Occipital lobe (tissue), 2 donors: Measurements from ENCODE around the gene MCL1. TPM values are rescaled to one million over a fixed set of nuclear protein-coding genes. Genes with fewer than 3 reads are reported as not detected.
A peak's percentile ranks its signal among the peaks of the same experiment; 100 is the strongest.
"Not testable (repeated sequence)": the region's sequence is repeated elsewhere in the genome, so short reads cannot be mapped to it uniquely, and the experiment has no call there.

Experiments used
- DNase-seq: peaks from one replicate; lab custom pipeline; 2025; lab: John Stamatoyannopoulos, UW
- total RNA-seq: library from RNA; depleted of rRNA; stranded (reverse); fragments of >200 nt; gene quantifications from one replicate; pipeline ENCODE4 v1.2.3, GENCODE V29; 2014

The MCL1 gene
- total RNA-seq, 1 donor from 2014 or later, result 146 TPM

DNA sequence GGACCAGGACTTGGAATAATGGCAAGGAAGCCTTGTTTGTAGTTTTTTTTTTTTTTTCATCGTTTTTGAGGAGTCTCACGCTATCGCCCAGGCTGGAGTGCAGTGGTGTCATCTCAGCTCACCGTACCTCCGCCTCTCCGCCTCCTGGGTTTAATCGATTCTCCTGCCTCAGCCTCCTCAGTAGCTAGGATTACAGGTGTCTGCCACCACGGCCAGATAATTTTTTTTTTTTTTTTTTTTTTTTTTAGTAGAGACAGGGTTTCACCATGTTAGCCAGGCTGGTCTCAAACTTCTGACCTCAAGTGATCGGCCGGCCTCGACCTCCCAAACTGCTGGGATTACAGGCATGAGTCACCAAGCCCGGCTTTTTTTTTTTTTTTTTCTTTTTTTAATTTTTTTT lies 23.0 kb upstream of the MCL1 start:
- DNase-seq, result not testable (repeated sequence)

DNA sequence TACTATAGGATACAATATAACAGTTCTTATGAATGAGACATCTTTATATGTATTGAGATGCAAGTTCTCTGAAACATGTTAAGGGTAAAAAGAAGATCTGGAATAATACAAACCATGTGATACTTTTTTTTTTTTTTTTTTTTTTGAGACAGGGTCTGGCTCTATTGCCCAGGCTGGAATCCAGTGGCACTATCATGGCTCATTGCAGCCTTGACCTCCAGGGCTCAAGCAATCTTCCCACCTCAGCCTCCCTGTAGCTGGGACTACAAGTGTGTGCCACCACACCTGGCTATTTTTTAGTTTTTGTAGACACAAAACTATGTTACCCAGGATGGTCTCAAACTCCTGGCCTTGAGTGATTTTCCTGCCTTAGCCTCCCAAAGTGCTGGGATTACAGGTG lies 22.1 kb upstream of the MCL1 start:
- DNase-seq, result no peak

DNA sequence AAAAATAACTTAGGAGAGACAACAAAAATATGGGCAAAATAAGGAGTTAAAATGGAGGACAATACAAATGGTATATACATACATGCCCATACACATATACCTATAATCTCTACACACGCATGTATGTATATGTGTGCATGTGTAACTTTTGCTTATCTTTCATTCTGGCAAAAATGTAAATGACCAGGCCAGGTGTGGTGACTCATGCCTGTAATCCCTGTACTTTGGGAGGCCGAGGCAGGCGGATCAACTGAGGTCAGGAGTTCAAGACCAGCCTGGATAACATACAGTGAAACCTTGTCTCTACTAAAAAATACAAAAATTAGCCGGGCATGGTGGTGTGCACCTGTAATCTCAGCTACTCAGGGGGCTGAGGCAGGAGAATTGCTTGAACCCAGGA lies 18.9 kb upstream of the MCL1 start:
- DNase-seq, result not testable (repeated sequence)

DNA sequence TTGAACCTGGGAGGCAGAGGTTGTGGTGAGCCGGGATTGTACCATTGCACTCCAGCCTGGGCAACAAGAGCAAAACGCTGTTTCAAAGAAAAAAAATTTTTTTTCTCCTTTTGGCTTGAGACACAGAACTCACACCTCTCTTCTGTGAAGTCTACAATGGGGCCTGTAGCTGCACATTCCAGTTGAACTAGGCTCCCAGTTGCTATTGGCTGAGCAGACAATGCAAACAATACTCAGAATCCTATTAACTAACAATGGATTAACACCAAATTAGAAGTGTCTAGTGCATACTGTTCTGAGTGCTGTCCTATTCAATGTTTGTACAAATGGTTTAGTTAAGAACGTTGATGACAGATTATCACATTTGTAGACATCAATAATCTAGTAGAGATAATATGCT lies 17.6 kb upstream of the MCL1 start:
- DNase-seq, result no peak

DNA sequence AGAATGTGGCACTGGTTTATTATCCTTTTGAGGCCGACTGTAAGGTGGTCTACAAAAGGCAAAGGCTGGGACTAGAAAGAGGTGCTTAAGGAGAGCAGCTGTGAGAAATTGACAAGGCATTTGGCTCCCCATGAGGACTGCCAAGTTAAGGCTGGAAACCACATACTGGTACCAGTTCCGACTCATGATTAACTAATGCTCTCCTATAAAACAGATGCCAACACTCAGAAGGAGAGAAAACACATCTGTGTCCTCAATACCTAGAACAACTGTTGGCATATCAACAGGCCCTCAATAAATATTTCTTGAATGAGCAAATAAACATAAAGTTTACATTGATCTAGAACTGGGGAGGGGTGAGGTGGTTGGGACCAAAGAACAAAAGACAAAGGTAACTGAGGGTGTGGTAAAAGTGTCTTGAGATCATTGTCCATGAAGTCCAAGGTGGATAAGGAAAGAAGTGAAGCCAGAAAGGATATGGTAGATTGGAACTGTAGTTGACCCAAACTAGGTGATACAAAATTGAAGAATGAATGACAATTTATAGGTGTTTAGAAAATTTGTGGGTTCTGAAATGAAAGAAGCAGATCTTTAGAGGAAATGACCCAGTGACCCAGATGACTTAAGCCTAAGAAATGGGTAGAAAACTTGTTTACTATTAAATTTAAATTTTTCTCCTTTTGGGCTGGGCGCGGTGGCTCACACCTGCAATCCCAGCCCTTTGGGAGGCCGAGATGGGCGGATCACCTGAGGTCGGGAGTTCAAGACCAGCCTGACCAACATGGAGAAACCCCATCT lies 16.9 kb upstream of the MCL1 start:
- no peak for DNase-seq

DNA sequence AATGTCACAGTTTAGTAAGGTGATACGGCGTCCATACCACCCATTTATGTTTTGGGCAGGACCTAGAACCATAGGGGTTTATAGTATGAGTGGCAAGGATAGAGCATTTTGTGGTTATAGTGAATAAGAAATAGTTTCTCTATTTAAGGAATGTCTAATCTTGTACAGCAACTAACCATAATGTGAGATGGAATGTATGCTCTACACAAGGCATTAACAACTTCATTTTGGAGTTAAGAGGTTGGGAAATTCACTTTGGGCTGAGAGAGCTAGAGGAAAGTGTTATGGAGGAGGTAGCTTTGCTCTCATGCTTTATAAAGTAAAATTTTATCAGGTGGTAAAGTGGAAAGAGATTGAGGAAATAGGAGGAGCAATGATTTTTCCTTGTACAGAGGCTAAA lies 3.0 kb upstream of the MCL1 start:
- no peak for DNase-seq

DNA sequence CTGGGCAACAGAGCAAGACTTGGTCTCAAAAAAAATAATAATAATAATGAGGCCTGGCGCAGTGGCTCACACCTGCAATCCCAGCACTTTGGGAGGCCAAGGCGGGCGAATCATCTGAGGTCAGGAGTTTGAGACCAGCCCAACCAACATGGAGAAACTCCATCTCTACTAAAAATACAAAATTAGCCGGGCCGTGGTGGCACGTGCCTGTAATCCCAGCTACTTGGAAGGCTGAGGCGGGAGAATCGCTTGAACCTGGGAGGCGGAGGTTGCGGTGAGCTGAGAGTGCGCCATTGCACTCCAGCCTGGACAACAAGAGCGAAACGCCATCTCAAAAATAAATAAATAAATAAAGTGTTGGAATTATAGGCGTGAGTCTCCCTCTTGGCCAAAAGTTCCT lies 2.6 kb upstream of the MCL1 start:
- not testable (repeated sequence) for DNase-seq

DNA sequence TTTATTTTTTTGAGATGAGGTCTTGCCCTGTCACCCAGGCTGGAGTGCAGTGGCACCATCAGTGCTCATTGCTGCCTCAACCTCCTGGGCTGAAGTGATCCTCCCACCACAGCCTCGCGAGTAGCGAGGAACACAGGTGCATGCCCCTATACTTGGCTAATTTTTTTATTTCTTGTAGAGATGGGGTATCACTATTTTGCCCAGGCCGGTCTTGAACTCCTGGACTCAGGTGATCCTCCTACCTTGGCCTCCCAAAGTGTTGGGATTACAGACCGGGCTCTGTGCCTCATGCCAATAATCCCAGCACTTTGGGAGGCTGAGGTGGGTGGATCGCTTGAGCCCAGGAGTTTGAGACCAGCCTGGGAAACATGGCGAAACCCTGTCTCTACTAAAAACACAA lies 2.0 kb upstream of the MCL1 start:
- not testable (repeated sequence) for DNase-seq

DNA sequence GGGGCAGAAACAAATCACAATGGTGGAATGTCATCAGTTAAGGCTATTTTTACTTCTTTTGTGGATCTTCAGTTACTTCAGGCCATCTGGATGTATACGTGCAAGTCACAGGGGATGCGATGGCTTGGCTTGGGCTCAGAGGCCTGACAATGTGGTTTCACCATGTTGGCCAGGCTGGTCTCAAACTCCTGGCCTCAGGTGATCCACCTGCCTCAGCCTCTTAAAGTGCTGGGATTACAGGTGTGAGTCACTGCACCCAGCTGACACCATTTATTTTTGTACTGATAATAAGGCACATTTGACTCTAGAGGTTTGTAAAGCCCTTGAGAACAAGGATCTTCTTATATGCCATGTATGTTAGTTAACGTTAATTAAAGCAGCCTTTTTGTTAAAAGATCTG lies 1.6 kb upstream of the MCL1 start:
- not testable (repeated sequence) for DNase-seq

DNA sequence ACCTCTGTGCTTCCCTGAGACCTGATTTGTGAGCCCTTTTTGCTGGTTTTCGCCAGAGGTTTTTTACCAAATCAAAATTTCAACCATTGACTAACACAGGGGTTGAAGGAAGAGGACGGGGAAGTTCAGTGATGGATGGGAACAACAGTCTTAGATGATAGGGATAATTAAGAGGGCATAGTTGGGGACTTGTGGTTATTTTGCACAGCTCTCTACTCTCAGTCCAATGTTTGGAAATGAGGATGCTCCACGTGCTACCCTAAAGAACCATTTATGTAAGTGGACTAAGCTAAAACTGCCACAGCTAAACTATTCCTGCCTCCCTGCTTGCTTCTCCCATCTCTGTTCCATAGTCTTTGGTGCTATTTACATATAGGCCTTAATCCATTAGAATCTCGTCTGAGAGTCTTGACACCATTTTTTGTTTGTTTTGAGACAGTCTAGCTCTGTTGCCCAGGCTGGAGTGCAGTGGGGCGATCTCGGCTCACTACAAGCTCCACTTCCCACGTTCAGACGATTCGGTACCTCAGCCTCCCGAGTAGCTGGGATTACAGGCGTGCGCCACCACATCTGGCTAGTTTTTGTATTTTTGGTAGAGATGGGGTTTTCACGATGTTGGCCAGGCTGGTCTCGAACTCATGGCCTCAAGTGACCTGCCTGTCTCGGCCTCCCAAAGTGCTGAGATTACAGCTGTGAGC lies 684 bp upstream of the MCL1 start:
- no peak for DNase-seq

DNA sequence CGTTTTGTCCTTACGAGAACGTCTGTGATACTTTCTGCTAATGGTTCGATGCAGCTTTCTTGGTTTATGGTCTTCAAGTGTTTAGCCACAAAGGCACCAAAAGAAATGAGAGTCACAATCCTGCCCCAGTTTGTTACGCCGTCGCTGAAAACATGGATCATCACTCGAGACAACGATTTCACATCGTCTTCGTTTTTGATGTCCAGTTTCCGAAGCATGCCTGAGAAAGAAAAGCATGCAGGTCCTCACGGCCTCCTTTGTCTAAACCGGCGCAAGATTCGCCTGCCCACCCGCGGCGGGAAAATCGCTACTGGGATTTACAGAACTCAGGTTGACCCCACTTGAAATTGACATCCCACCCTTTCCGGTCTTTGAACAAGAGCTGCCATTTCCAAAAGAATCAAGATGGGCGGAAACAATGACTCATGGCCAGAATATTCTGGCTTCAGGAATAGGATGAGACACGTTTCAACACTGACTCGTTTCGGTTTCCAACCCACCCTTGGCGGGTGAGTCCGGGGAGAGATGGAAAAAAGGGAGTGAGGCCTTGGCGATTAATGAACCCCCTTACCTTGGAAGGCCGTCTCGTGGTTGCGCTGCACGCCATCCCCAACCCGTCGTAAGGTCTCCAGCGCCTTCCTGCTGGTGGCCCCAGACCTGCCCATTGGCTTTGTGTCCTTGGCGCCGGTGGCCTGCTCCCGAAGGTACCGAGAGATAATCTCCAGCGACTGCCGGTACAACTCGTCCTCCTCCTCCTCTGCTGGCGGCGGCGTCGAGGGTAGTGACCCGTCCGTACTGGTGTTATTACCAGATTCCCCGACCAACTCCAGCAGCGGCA lies 919 bp downstream of the MCL1 start:
- peak; percentile 31 for DNase-seq

DNA sequence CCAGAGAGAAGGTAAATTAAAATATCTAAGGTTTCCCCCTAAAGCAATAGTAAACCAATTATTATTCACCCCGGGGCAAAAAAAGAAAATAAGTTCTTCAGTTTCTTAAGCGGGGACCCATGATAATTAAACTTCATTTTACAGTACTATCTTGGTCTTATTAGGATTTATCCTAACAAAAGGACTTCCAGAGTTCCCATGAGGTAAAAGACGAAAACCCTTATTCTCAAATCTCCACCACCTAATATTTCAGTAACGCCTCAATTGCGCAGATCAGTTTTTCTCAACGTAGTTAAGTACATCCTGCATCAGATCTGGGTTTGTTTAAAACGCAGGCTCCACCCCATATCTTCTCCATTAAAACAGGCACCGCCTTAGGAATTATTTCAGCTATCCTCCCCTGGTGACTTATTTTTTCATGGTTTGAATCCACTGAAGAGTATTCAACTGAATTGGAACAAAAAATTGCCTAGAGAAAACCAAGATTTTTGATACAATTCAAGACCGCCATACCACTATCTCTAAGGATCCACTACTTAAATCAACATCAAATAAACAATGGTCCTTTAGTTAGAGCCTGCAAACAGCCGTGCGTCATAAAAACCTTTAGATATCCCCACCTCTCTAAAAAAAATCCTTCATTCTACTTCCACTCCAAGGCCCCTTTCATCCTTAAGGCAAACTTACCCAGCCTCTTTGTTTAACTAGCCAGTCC lies 1.7 kb downstream of the MCL1 start:
- DNase-seq, result no peak

DNA sequence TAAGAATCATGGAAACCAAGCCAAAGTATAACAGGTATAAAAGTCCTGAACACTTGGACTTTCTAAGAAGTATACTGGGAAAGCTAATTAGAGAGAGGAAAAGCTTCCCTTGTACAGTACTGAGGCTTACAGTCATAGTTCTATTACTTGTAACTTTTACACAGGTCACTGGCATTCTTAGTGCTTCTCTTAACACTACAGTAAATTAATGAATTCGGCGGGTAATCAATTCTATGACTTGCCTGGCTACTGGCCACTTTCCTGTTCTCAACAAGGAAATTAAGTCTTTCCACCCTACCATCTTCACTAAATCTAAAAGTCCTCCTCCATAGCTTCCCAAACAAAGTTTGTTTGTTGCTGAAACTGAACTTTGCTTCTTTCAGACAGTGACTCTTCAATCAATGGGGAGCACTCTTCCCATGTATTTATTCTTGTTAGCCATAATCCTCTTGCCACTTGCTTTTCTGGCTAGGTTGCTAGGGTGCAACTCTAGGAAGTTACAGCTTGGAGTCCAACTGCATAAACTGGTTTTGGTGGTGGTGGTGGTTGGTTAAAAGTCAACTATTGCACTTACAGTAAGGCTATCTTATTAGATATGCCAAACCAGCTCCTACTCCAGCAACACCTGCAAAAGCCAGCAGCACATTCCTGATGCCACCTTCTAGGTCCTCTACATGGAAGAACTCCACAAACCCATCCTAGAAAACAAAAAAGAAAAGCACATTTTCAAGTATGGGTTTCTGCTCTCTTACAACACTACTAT lies 2.4 kb downstream of the MCL1 start:
- no peak for DNase-seq

DNA sequence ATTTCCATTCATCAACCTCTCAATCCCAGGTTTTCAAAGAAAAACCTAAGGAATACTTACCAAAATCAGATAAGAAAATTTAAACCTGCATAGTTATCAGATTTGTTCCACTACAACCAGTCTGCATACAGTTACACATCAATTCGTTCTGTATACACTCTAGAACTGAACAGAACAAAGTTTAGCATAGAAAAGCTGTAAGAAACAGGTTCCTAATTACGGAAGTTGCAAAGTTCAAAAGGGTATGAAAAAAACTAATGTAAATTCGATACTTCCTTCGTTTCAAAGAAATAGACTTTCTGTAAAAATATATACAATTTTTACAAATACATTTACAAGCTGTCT lies 3.1 kb downstream of the MCL1 start:
- no peak for DNase-seq

DNA sequence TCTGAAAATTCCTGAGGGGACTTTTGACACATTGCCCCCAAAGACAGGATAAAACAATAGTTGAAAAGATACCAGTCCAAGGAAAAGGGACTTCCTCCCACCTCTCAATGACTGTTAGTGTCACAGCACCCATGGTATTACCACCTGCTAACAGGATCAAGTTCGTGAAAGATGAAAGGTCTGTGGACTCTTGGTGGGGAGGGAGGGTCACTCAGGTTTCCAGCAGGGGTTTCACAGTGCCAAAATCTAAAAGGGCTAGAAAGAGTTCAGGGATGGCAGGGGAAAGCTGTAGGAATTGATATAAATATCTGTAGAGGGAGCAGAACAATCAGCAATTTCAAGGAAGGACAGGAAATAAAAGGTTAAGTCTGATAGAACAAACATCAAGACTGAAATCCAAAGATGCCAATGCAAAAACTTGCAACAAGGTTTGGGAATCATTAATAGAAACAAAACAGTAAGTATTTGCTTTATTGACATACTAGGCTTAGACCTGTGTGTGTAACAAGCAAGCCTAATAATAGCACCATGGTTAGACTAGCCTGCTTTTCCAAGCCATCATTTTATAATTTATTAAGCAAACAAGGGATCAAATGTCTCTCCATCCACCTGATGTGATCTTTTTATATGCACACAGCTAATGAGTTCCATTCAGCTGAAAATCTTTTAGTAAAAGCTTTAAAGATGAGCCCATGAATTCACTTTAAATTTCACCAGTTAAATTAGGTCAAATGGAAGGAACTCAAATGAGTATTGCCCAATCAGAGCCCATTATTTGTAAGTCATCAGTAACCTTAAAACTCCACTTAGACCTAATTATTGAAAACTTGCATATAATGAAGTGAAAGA lies 3.7 kb downstream of the MCL1 start:
- DNase-seq, result no peak

DNA sequence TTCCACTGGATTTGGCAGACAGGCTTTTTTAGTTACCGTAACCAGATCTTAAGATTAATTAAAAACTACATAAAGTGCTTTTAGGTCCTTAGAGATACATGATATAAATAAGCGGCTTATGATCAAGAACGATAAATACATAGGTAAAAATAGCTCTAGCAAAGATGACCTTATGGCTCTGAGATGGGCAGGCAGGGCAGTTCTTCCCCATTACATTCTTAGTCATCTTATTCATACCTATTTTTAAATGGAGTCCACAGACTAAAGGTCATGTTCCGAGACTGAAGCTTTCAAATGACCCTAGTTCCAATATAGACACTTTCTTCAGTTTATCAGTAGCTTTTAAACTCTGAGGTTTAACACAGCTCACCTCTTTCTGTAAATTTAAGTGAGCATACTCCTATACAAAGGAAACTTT lies 4.3 kb downstream of the MCL1 start:
- DNase-seq, result no peak

DNA sequence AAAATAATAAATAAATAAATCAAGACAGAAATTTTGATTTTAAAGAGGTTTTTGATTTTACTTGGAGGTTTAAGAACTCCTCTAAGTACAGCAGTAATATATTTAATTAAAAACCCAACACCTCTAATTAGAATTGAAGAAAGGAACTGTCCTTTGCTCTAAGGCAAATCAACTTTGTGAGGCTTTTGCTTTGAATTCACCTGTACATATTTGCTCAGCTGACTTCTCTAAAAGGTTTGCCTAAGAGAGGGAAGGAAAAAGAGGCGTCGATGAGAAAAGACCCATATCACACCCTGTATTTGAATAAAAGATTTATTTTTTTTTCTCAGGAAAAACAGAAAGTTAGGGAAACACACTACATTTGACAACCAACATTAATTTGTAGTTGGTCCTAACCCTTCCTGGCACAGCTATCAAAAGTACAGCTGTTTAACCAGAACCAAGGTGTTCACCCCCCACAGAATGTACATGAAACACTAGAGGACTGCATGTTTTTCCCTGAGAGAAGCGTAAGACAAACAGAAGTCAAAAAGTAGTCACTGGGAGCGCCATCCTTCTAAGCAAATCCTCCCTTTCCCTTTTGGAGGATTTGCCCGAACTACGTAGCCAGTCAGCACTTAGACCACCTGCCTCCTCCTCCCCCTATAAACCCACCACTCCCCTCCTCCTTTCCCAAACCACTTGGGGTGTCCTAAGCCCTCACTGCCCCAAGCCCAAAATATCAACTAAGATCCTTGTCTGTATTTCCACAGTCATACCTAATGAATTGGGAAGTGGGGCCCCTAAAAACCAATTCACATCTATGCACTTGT lies 4.9 kb downstream of the MCL1 start:
- no peak for DNase-seq

DNA sequence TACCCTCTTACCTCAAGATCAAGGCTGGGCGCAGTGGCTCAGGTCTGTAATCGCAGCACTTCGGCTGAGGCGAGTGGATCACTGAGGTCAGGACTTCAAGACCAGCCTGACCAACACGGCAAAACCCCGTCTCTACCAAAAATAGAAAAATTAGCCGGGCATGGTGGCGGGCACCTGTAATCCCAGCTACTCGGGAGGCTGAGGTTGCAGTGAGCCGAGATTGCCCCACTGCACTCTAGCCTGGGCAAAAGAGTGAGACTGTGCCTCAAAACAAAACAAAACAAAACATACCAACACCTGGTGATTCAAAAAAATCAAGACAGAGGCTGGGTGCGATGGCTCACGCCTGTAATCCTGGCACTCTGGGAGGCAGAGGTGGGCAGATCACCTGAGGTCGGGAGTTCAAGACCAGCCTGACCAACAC lies 5.8 kb downstream of the MCL1 start:
- DNase-seq, result not testable (repeated sequence)
